GM12872 (cell line): ENCODE data around the gene RPL38.

Experiments
- CTCF ChIP-seq: IDR thresholded peaks from 3 replicates; pipeline ENCODE4 v1.5.1; 2011; ENCODE audit warnings: low read depth, mild to moderate bottlenecking, low read length, moderate library complexity; ENCODE audit not compliant: insufficient read depth

Gene RPL38

GRCh38 chr17:74240618-74241205, 37.2 kb downstream of the RPL38 start:
- TF ChIP-seq CTCF = no peak

GRCh38 chr17:74241431-74241830, 38.0 kb downstream of the RPL38 start:
- no peak for TF ChIP-seq CTCF

GRCh38 chr17:74241847-74242246, 38.4 kb downstream of the RPL38 start:
- no peak for TF ChIP-seq CTCF

- no peak for TF ChIP-seq CTCF
Observed at GRCh38 chr17:74243013-74243755, 39.7 kb downstream of the RPL38 start.

- no peak for TF ChIP-seq CTCF
Observed at GRCh38 chr17:74244128-74244527, 40.6 kb downstream of the RPL38 start.

- TF ChIP-seq CTCF = no peak
Observed at GRCh38 chr17:74244548-74244947, 41.1 kb downstream of the RPL38 start.

- no peak for TF ChIP-seq CTCF
Observed at GRCh38 chr17:74245145-74245831, 41.8 kb downstream of the RPL38 start.
